IMR-90 (cell line): Measurements from ENCODE around the gene ZNF598. TPM values are rescaled to one million over a fixed set of nuclear protein-coding genes. Genes with fewer than 3 reads are reported as not detected.

Source experiments
- ATAC-seq: fragments of 200-7000 bp; cut with Tn5 transposase; 2 replicates; pipeline ENCODE4 v1.9.1; 2020; ENCODE audit warnings: low read depth, mild to moderate bottlenecking, moderate library complexity
- BruUV-seq: library from RNA; stranded (reverse); fragments of 400-500 nt; replicated peaks from 2 replicates; lab custom pipeline; 2021; lab: Mats Ljungman, UMichigan
- CTCF ChIA-PET: fragments of 300-600 bp; formaldehyde crosslinking; extraction: SDS; loops from one replicate; lab custom pipeline; 2021; ENCODE audit warnings: antibody characterized with exemption; lab: Yijun Ruan, JAX
- POLR2A ChIA-PET: fragments of 300-600 bp; sonication (Branson Sonifier 250); formaldehyde crosslinking; loops from one replicate; lab custom pipeline; 2022; ENCODE audit warnings: antibody characterized with exemption; ENCODE audit not compliant: unreplicated experiment; lab: Charles Lee
- DNase-seq: peaks from one replicate; pipeline ENCODE4 v3.0.0; 2013
- H2AFZ ChIP-seq: replicated peaks from 2 replicates; pipeline ENCODE3; 2013; ENCODE audit warnings: low read length, mild to moderate bottlenecking; ENCODE audit not compliant: poor library complexity
- H2AK5ac ChIP-seq: 2 replicates; pipeline ENCODE4 v1.6.1; 2013; ENCODE audit warnings: low read depth, low read length, inconsistent platforms
- H2AK9ac ChIP-seq: replicated peaks from 2 replicates; pipeline ENCODE3; 2013; ENCODE audit warnings: mild to moderate bottlenecking, low read depth, low read length, moderate library complexity; ENCODE audit not compliant: poor library complexity
- H2BK120ac ChIP-seq: 2 replicates; pipeline ENCODE4 v1.6.1; 2013; ENCODE audit warnings: low read depth, low read length, inconsistent platforms
- H2BK15ac ChIP-seq: 3 replicates; pipeline ENCODE4 v1.6.1; 2013; ENCODE audit warnings: low read depth, low read length, inconsistent platforms
- H2BK20ac ChIP-seq: 2 replicates; pipeline ENCODE4 v1.6.1; 2013; ENCODE audit warnings: low read depth, mild to moderate bottlenecking, inconsistent platforms, low read length, moderate library complexity
- H2BK5ac ChIP-seq: 2 replicates; pipeline ENCODE4 v1.6.1; 2013; ENCODE audit warnings: mild to moderate bottlenecking, low read depth, low read length, inconsistent platforms; ENCODE audit not compliant: poor library complexity, severe bottlenecking
- H3K14ac ChIP-seq: replicated peaks from 2 replicates; pipeline ENCODE4 v1.6.1; 2013; ENCODE audit warnings: low read depth, low read length, inconsistent platforms
- H3K18ac ChIP-seq: 2 replicates; pipeline ENCODE4 v1.6.1; 2013; ENCODE audit warnings: low read depth, low read length, control low read depth
- H3K23ac ChIP-seq: 2 replicates; pipeline ENCODE4 v1.6.1; 2013; ENCODE audit warnings: low read depth, low read length, inconsistent platforms
- H3K27ac ChIP-seq: 2 replicates; pipeline ENCODE4 v1.5.1; 2013; ENCODE audit warnings: mild to moderate bottlenecking, control low read depth, low read length; ENCODE audit not compliant: insufficient read depth
- H3K27me3 ChIP-seq: 2 replicates; pipeline ENCODE4 v1.6.1; 2013; ENCODE audit warnings: low read length; ENCODE audit not compliant: control insufficient read depth, insufficient read depth
- H3K36me3 ChIP-seq: 2 replicates; pipeline ENCODE4 v1.6.1; 2013; ENCODE audit warnings: low read length, mixed read lengths; ENCODE audit not compliant: control insufficient read depth, insufficient read depth
- H3K4ac ChIP-seq: 2 replicates; pipeline ENCODE4 v1.6.1; 2013; ENCODE audit warnings: low read depth, low read length, inconsistent platforms
- H3K4me1 ChIP-seq: 2 replicates; pipeline ENCODE4 v1.6.1; 2013; ENCODE audit warnings: low read length, mixed read lengths; ENCODE audit not compliant: control insufficient read depth, insufficient read depth
- H3K4me2 ChIP-seq: 2 replicates; pipeline ENCODE4 v1.6.1; 2013; ENCODE audit warnings: low read depth, mild to moderate bottlenecking, control low read depth, low read length, moderate library complexity
- H3K4me3 ChIP-seq: 2 replicates; pipeline ENCODE4 v1.5.1; 2013; ENCODE audit warnings: low read depth, mild to moderate bottlenecking, control low read depth, low read length, moderate library complexity; ENCODE audit not compliant: insufficient read depth
- H3K56ac ChIP-seq: 2 replicates; pipeline ENCODE4 v1.6.1; 2013; ENCODE audit warnings: low read length, inconsistent platforms; ENCODE audit not compliant: insufficient read depth; ENCODE audit errors: extremely low read depth
- H3K79me1 ChIP-seq, 2 experiments: 2 replicates each; pipeline ENCODE4 v1.6.1; 2013; ENCODE audit warnings: low read length in 2 of 2, inconsistent platforms in 1 of 2, low read depth in 1 of 2
- H3K9ac ChIP-seq: 2 replicates; pipeline ENCODE4 v1.6.1; 2013; ENCODE audit warnings: low read depth, low read length, control low read depth
- H3K9me1 ChIP-seq: 2 replicates; pipeline ENCODE4 v1.6.1; 2013; ENCODE audit warnings: low read length, inconsistent platforms; ENCODE audit not compliant: insufficient read depth
- H3K9me3 ChIP-seq: 2 replicates; pipeline ENCODE4 v1.6.1; 2013; ENCODE audit warnings: low read length; ENCODE audit not compliant: control insufficient read depth, insufficient read depth
- H4K20me1 ChIP-seq: 2 replicates; pipeline ENCODE4 v1.6.1; 2013; ENCODE audit warnings: low read length, inconsistent platforms; ENCODE audit not compliant: insufficient read depth
- H4K5ac ChIP-seq: 2 replicates; pipeline ENCODE4 v1.6.1; 2013; ENCODE audit warnings: mild to moderate bottlenecking, low read depth, low read length, control low read depth
- H4K8ac ChIP-seq, 2 experiments: 2 replicates each; pipeline ENCODE4 v1.6.1; 2013; ENCODE audit warnings: low read depth in 2 of 2, low read length in 2 of 2, control low read depth in 1 of 2, inconsistent platforms in 1 of 2
- H4K91ac ChIP-seq: 2 replicates; pipeline ENCODE4 v1.6.1; 2013; ENCODE audit warnings: low read depth, low read length, inconsistent platforms; ENCODE audit not compliant: insufficient read depth
- RFX5 ChIP-seq: IDR thresholded peaks from 2 replicates; pipeline ENCODE4 v1.8.0; 2012; ENCODE audit warnings: low read depth, mild to moderate bottlenecking, low read length, moderate library complexity
- WGBS, 2 experiments: methylation state at CpG; one replicate each; pipeline versions ENCODE4 v1.1.5 to v1.1.7; 2013; ENCODE audit warnings: missing lambda C conversion rate in 2 of 2; ENCODE audit not compliant: insufficient read length in 1 of 2; ENCODE audit errors: extremely low coverage in 2 of 2; 5-methylcytosine and 5-hydroxymethylcytosine counted together
- dilution Hi-C: fragments of 300-500 bp; cut with HindIII; formaldehyde crosslinking; loops from one replicate; pipeline ENCODE4 v1.14.3; 2018; ENCODE audit warnings: low sequenced_read_pairs; ENCODE audit not compliant: unreplicated experiment
- in situ Hi-C: fragments of 300-500 bp; cut with MboI; formaldehyde crosslinking; loops from 3 replicates; pipeline ENCODE4 v1.14.3; 2019; ENCODE audit warnings: low sequenced_read_pairs, inconsistent platforms, mixed read lengths
- intact Hi-C: fragments of 100-400 bp; cut with micrococcal nuclease; formaldehyde crosslinking; loops from 2 replicates; pipeline ENCODE4 v1.10.0; 2022
- polyA plus RNA-seq, 3 experiments: library from polyadenylated mRNA; depleted of rRNA; stranded (reverse); fragments of >200 nt; gene quantifications; 2 replicates each; pipeline ENCODE4 v1.2.3, GENCODE V29; 2012; ENCODE audit warnings: low replicate concordance in 1 of 3
- total RNA-seq: library from RNA; depleted of rRNA; stranded (reverse); fragments of >200 nt; gene quantifications from 2 replicates; pipeline ENCODE4 v1.2.3, GENCODE V29; 2012

ZNF598 gene
- total and polyA plus RNA-seq, 2 of the 4 experiments (the other 2 are of a cell fraction), result 3.4 to 36.4 TPM

GRCh38 chr16:2042986-2043666, 33.5 kb upstream of the ZNF598 start:
- Histone ChIP-seq H3K4ac (peak overlapping the region; percentile 40), H3K9ac (no peak overlapping the region), H3K23ac (no peak overlapping the region), H3K4me2 (no peak overlapping the region), H2AFZ (no peak overlapping the region), H2BK120ac (no peak overlapping the region), H3K14ac (no peak overlapping the region), H3K4me1 (peaks cover 36% of the 10 kb centered on the region), H3K79me1 (peaks cover 16 to 43% of the 10 kb centered on the region in 2 experiments; a peak in 3 of 4 replicates), H3K27me3 (no peaks in the 10 kb centered on the region), H2BK15ac (no peak overlapping the region), H2BK20ac (no peak overlapping the region), H3K27ac (no peak overlapping the region), H3K9me1 (peaks cover 15% of the 10 kb centered on the region), H4K91ac (no peak overlapping the region), H3K4me3 (no peak overlapping the region), H2BK5ac (no peak overlapping the region), H2AK9ac (peak overlapping the region; percentile 50), H3K36me3 (peaks cover 14% of the 10 kb centered on the region; the same call in 1 of the 2 replicates), H3K9me3 (no peaks in the 10 kb centered on the region), H3K18ac (no peak overlapping the region), H4K5ac (no peak overlapping the region), H2AK5ac (0 out of 2 replicates have a peak overlapping the region, but pooled peaks have one; percentile 21), H4K20me1 (no peaks in the 10 kb centered on the region; the same call in 1 of the 2 replicates), H3K56ac (no peak overlapping the region), H4K8ac (no peak overlapping the region)
- ATAC-seq (no peak), DNase-seq (no peak)
- intact Hi-C loops (no loop called here), dilution Hi-C loops (no loop called here), in situ Hi-C loops (no loop called here)
- ChIA-PET POLR2A (no interaction called here), CTCF (no interaction called here)
- whole genome bisulfite sequencing, 2 experiments, result 100% methylated on average over 4 of the region's 11 CpGs; no CpG with 5 or more reads in 1 of the 2 experiments
- TF ChIP-seq RFX5, result no peak
- BruUV-seq, result no TSS peak
